ENCODE data around the gene DTX4.

DTX4 gene

GRCh38 chr11:59212744-59213631 lies 41.1 kb downstream of the DTX4 start, which contains the start of gene MPEG1:
TSS of gene MPEG1 (minus strand) at chr11:59212927. CDS start at chr11:59212865, 62 bp downstream.
- FAIRE-seq (peak; percentile 90), DNase-seq (ENCODE audit: insufficient read length) (no peak)
- no peak for TF ChIP-seq TAF1 (IDR thresholded peaks at IDR 0.05; ENCODE audit: borderline replicate concordance, low read depth, low read length)
- no peak for TF ChIP-seq POLR2A (IDR thresholded peaks at IDR 0.05; ENCODE audit: low read depth, low read length)

GRCh38 chr11:59214141-59214893 lies 42.4 kb downstream of the DTX4 start:
- FAIRE-seq: no peak
- TF ChIP-seq POLR2AphosphoS5 (IDR thresholded peaks at IDR 0.05; ENCODE audit: low read depth, low read length) (no peak), TAF1 (IDR thresholded peaks at IDR 0.05; ENCODE audit: borderline replicate concordance, low read depth, low read length) (no peak), POLR2A (IDR thresholded peaks at IDR 0.05; ENCODE audit: low read depth, low read length) (no peak)
- DNase-seq (ENCODE audit: insufficient read length): no peak

- TF ChIP-seq POLR2AphosphoS5 (IDR thresholded peaks at IDR 0.05; ENCODE audit: low read depth, low read length) (0 out of 2 replicates have a peak, but pooled peaks have one; percentile 59), TAF1 (IDR thresholded peaks at IDR 0.05; ENCODE audit: borderline replicate concordance, low read depth, low read length) (no peak)
- FAIRE-seq: peak; percentile 100
- DNase-seq (ENCODE audit: insufficient read length): no peak
Observed at GRCh38 chr11:59216641-59217564, 45.0 kb downstream of the DTX4 start.

- FAIRE-seq: peak; percentile 86
Observed at GRCh38 chr11:59218319-59218718, 46.4 kb downstream of the DTX4 start.

GRCh38 chr11:59218893-59219292 lies 47.0 kb downstream of the DTX4 start:
- FAIRE-seq: no peak
- no peak for TF ChIP-seq POLR2AphosphoS5 (IDR thresholded peaks at IDR 0.05; ENCODE audit: low read depth, low read length)
- no peak for TF ChIP-seq POLR2A (IDR thresholded peaks at IDR 0.05; ENCODE audit: low read depth, low read length)
- TF ChIP-seq TAF1 (IDR thresholded peaks at IDR 0.05; ENCODE audit: borderline replicate concordance, low read depth, low read length): no peak
- DNase-seq (ENCODE audit: insufficient read length): no peak

More at GRCh38 chr11:59218319-59218718, 46.4 kb downstream of the DTX4 start:
- TF ChIP-seq POLR2AphosphoS5 (IDR thresholded peaks at IDR 0.05; ENCODE audit: low read depth, low read length): no peak
- TF ChIP-seq TAF1 (IDR thresholded peaks at IDR 0.05; ENCODE audit: borderline replicate concordance, low read depth, low read length): no peak
- no peak for TF ChIP-seq POLR2A (IDR thresholded peaks at IDR 0.05; ENCODE audit: low read depth, low read length)
- no peak for DNase-seq (ENCODE audit: insufficient read length)

- FAIRE-seq: peak; percentile 75
- TF ChIP-seq POLR2AphosphoS5 (IDR thresholded peaks at IDR 0.05; ENCODE audit: low read depth, low read length): no peak
- no peak for TF ChIP-seq TAF1 (IDR thresholded peaks at IDR 0.05; ENCODE audit: borderline replicate concordance, low read depth, low read length)
- no peak for TF ChIP-seq POLR2A (IDR thresholded peaks at IDR 0.05; ENCODE audit: low read depth, low read length)
- no peak for DNase-seq (ENCODE audit: insufficient read length)
Observed at GRCh38 chr11:59219836-59220235, 47.9 kb downstream of the DTX4 start.

GRCh38 chr11:59221441-59221840 lies 49.5 kb downstream of the DTX4 start:
- FAIRE-seq: no peak
- DNase-seq (ENCODE audit: insufficient read length): no peak
- TF ChIP-seq POLR2AphosphoS5 (IDR thresholded peaks at IDR 0.05; ENCODE audit: low read depth, low read length) (no peak), POLR2A (IDR thresholded peaks at IDR 0.05; ENCODE audit: low read depth, low read length) (no peak), TAF1 (IDR thresholded peaks at IDR 0.05; ENCODE audit: borderline replicate concordance, low read depth, low read length) (no peak)

- TF ChIP-seq POLR2AphosphoS5 (IDR thresholded peaks at IDR 0.05; ENCODE audit: low read depth, low read length) (no peak), POLR2A (IDR thresholded peaks at IDR 0.05; ENCODE audit: low read depth, low read length) (no peak), TAF1 (IDR thresholded peaks at IDR 0.05; ENCODE audit: borderline replicate concordance, low read depth, low read length) (no peak)
- DNase-seq (ENCODE audit: insufficient read length): no peak
- peak; percentile 83 for FAIRE-seq
Observed at GRCh38 chr11:59222464-59223060, 50.6 kb downstream of the DTX4 start.

- FAIRE-seq (peak; percentile 58), DNase-seq (ENCODE audit: insufficient read length) (no peak)
- no peak for TF ChIP-seq POLR2A (IDR thresholded peaks at IDR 0.05; ENCODE audit: low read depth, low read length)
- no peak for TF ChIP-seq POLR2AphosphoS5 (IDR thresholded peaks at IDR 0.05; ENCODE audit: low read depth, low read length)
Observed at GRCh38 chr11:59223177-59223576, 51.2 kb downstream of the DTX4 start.

GRCh38 chr11:59223611-59224010 lies 51.7 kb downstream of the DTX4 start:
- TF ChIP-seq POLR2A (IDR thresholded peaks at IDR 0.05; ENCODE audit: low read depth, low read length): no peak
- TF ChIP-seq POLR2AphosphoS5 (IDR thresholded peaks at IDR 0.05; ENCODE audit: low read depth, low read length): no peak
- TF ChIP-seq TAF1 (IDR thresholded peaks at IDR 0.05; ENCODE audit: borderline replicate concordance, low read depth, low read length): no peak
- DNase-seq (ENCODE audit: insufficient read length): no peak
- FAIRE-seq: no peak
